ENCODE data around the gene ARHGEF19.
"Not testable (repeated sequence)": the region's sequence is repeated elsewhere in the genome, so short reads cannot be mapped to it uniquely, and the experiment has no call there.

Gene ARHGEF19

DNA sequence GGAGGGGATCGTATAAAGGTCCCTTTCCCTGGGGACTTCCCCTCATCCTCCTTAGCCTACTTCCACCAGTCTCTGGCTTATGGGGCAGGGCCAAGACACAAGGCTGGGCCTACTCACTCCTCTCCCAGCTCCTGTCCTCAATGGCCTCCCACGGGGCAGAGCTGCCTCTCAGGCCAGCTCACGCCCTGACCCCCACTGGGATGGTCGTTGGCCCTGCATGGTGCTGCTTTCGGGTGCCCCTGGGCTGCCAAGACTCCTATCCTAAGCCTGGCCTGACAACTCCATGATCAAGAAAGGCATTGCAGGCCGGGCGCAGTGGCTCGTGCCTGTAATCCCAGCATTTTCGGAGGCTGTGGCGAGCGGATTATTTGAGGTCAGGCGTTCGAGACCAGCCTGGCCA lies 18.3 kb upstream of the ARHGEF19 start:
- FAIRE-seq (no peak), DNase-seq (ENCODE audit: insufficient read length, low spot score) (no peak)
- TF ChIP-seq, protein P1, sequence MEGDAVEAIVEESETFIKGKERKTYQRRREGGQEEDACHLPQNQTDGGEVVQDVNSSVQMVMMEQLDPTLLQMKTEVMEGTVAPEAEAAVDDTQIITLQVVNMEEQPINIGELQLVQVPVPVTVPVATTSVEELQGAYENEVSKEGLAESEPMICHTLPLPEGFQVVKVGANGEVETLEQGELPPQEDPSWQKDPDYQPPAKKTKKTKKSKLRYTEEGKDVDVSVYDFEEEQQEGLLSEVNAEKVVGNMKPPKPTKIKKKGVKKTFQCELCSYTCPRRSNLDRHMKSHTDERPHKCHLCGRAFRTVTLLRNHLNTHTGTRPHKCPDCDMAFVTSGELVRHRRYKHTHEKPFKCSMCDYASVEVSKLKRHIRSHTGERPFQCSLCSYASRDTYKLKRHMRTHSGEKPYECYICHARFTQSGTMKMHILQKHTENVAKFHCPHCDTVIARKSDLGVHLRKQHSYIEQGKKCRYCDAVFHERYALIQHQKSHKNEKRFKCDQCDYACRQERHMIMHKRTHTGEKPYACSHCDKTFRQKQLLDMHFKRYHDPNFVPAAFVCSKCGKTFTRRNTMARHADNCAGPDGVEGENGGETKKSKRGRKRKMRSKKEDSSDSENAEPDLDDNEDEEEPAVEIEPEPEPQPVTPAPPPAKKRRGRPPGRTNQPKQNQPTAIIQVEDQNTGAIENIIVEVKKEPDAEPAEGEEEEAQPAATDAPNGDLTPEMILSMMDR (IDR thresholded peaks at IDR 0.05; ENCODE audit: insufficient read depth, missing control alignments) = no peak

DNA sequence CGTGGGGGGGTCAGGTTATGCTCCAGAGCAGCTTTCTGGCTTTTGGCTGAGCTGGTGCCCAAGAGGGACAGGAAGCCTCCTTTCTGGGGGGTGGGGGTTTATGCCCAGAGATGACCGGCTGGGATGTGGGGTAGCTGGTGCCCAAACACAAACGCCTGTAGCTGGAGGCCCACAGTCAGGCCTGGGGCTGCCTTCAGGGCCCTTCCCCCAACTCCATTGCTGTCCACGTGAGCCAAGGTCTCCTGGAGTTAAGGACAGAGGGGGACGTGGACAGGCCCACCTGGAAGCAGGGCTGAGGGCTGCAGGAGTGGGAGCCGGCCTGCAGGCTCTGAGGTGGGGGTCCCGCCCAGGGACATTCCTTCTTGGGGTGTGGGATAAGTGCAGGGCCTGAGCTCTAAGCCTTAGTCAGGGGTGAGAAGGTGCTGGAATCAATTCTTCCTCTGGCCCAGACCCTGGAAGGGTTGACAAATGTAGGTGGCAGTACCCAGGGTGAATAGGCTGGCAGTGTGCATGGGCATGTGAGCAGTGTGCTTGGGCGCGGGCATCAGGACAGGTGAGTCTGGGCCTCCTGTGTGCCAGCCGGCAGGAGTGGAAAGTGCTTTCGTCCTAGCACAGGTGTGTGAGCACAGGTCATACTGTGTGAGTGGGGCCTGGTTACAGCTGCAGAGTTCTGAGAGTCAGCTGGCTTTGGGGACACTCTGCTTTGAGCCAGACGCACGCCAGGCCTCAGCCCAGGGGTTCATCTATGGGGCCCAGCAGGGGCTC lies 17.7 kb upstream of the ARHGEF19 start:
- no peak for FAIRE-seq
- TF ChIP-seq, protein P1 (IDR thresholded peaks at IDR 0.05; ENCODE audit: insufficient read depth, missing control alignments) = no peak
- no peak for DNase-seq (ENCODE audit: insufficient read length, low spot score)

DNA sequence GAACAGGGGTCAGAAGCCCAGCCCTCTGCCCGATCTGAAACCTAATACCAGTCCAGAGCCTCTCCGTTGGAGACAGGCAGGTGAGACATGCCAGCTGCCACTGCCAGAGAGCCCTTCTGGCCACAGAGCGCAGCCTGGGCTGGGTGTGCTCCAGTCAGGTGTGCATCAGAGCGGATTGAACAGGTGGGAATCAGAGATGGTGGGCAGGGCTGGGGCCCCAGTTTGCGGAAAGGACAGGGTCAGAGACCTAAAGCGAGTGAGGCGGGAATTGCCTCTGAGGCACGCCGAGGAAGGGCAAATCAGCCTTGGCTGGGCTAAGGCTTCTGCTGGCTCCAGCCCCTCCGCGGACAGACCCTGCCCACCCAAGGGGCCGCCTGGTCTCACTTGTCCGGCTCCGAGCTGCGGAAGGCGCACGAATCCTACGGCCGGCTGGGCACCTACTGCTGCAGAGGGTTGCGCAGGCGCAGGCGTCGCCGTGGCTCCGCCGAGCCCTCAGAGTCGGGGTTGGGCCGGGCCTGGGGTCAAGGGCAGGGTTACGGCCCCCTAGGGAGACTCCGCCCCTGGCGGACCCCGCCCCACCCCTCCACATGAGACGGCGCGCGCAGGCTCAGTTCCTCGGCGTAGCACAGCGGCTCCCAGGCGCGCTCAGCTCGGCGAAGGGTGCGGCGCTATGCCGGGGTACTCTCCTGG lies 14.2 kb upstream of the ARHGEF19 start:
- TF ChIP-seq, protein P1 (IDR thresholded peaks at IDR 0.05; ENCODE audit: insufficient read depth, missing control alignments) = no peak
- FAIRE-seq (no peak), DNase-seq (ENCODE audit: insufficient read length, low spot score) (no peak)

DNA sequence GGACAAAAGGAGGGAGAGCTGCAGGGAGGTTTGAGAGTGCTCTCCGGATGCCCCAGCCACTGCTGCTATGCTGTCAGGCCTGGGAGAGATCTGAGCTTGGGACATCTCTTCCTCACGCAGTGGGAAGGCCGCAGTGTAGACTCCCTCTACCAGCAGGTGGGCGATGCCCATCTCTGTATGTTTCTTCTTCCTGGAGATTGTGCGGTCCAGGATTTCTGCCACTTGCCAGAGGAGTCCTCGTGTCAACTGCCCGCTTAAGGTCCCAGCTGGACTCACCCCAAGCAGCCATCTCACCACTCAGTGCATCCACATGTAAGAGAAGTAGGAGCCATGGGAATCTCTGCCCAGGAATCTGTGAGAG lies 13.7 kb upstream of the ARHGEF19 start:
- TF ChIP-seq, protein P1 (IDR thresholded peaks at IDR 0.05; ENCODE audit: insufficient read depth, missing control alignments) = no peak

DNA sequence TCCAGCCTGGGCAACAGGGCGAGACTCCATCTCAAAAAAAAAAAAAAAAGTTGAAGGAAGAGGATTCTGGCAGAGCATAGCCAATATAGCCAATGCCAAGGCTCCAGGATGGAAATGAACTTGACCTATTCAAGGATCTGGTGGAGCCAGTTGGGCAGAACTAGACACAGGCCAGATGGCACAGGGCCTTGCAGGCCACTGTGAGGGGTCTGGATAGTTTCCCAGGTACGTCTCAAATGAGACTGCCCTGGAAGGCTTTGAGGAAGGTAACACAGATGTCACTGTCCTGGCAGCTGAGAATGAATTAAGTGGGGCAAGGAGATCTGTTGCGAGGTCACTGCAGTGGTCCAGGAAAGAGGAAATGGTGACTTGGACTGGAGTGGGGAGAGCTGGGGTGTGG lies 12.0 kb upstream of the ARHGEF19 start:
- FAIRE-seq (no peak), DNase-seq (ENCODE audit: insufficient read length, low spot score) (no peak)
- TF ChIP-seq, protein P1 (IDR thresholded peaks at IDR 0.05; ENCODE audit: insufficient read depth, missing control alignments) = no peak

More for the DNA sequence above, 13.7 kb upstream of the ARHGEF19 start:
- DNase-seq (ENCODE audit: insufficient read length, low spot score) (no peak), FAIRE-seq (no peak)

DNA sequence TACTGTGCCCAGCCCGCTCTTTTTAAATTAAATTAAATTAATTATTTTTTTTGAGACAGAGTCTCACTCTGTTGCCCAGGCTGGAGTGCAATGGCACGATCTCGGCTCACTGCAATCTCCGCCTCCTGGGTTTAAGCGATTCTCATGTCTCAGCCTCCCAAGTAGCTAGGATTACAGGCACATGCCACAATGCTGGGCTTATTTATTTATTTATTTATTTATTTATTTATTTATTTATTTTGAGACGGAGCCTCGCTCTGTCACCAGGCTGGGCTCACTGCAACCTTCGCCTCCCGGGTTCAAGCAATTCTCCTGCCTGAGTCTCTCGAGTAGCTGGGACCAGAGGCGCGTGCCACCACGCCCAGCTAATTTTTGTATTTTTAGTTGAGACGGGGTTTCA lies 10.3 kb upstream of the ARHGEF19 start:
- DNase-seq (ENCODE audit: insufficient read length, low spot score); FAIRE-seq: not testable (repeated sequence)

DNA sequence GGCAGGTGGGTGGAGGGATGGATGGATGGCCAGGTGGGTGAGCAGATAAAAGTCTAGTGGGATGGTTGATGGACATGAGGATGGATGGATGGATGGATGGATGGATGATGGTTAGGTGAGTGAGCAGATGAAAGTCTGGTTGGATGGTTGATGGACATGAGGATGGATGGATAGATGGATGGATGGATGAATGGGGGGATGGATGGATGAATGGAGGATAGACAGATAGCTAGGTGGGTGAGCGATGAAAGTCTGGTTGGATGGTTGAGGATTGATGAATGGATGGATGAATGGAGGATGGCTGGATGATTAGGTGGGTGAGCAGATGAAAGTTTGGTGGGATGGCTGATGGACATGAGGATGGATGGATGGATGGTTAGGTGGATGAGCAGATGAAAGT lies 9.0 kb upstream of the ARHGEF19 start:
- TF ChIP-seq, protein P1 (IDR thresholded peaks at IDR 0.05; ENCODE audit: insufficient read depth, missing control alignments) = no peak
- FAIRE-seq = no peak
- DNase-seq (ENCODE audit: insufficient read length, low spot score) = no peak
